Measurements from ENCODE around the gene CD38.
"Not testable (repeated sequence)": the region's sequence is repeated elsewhere in the genome, so short reads cannot be mapped to it uniquely, and the experiment has no call there.

GRCh38 chr4:15802497-15802896 lies 24.4 kb downstream of the CD38 start:
- TF ChIP-seq ZNF366 (tag by site-specific recombination; conservative IDR thresholded peaks at IDR 0.05); CTCF (tag by site-specific recombination; IDR thresholded peaks at IDR 0.05); ATF2 (tag by site-specific recombination; IDR thresholded peaks at IDR 0.05; ENCODE audit: low read depth); PATZ1 (tag by site-specific recombination; IDR thresholded peaks at IDR 0.05); ZNF600 (tag by site-specific recombination; IDR thresholded peaks at IDR 0.05); ZNF785 (tag by site-specific recombination; IDR thresholded peaks at IDR 0.05): not testable (repeated sequence)
- TF ChIP-seq, protein P1, sequence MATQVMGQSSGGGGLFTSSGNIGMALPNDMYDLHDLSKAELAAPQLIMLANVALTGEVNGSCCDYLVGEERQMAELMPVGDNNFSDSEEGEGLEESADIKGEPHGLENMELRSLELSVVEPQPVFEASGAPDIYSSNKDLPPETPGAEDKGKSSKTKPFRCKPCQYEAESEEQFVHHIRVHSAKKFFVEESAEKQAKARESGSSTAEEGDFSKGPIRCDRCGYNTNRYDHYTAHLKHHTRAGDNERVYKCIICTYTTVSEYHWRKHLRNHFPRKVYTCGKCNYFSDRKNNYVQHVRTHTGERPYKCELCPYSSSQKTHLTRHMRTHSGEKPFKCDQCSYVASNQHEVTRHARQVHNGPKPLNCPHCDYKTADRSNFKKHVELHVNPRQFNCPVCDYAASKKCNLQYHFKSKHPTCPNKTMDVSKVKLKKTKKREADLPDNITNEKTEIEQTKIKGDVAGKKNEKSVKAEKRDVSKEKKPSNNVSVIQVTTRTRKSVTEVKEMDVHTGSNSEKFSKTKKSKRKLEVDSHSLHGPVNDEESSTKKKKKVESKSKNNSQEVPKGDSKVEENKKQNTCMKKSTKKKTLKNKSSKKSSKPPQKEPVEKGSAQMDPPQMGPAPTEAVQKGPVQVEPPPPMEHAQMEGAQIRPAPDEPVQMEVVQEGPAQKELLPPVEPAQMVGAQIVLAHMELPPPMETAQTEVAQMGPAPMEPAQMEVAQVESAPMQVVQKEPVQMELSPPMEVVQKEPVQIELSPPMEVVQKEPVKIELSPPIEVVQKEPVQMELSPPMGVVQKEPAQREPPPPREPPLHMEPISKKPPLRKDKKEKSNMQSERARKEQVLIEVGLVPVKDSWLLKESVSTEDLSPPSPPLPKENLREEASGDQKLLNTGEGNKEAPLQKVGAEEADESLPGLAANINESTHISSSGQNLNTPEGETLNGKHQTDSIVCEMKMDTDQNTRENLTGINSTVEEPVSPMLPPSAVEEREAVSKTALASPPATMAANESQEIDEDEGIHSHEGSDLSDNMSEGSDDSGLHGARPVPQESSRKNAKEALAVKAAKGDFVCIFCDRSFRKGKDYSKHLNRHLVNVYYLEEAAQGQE (tag by site-specific recombination; IDR thresholded peaks at IDR 0.05) = not testable (repeated sequence)

All from HEK293 (cell line).